ENCODE results near the gene PDE4D. TPM values are rescaled to one million over a fixed set of nuclear protein-coding genes. Genes with fewer than 3 reads are reported as not detected.

The PDE4D gene
- total and polyA plus RNA-seq, 10 of the 15 experiments (the other 5 are each of a cell fraction or from before 2014, with no cell fraction given): 0.87 to 4.1 (median 2.2) TPM

GRCh38 chr5:59276917-59277372 lies 616.6 kb downstream of the PDE4D start:
- POLR2A ChIA-PET: no interaction called here

More at GRCh38 chr5:59276917-59277372, 616.6 kb downstream of the PDE4D start:
- in situ Hi-C loops (cut with MboI) (no loop called here), intact Hi-C loops (cut with micrococcal nuclease; ENCODE audit: unreplicated experiment) (no loop called here)
- ChIA-PET CTCF (no interaction called here), SMC1A (ENCODE audit: uncharacterized antibody, unreplicated experiment) (interaction anchor here (1.1 to 2.0 kb wide), 2 partner anchors 11 to 16 kb away, joined by 4 to 5 read pairs; no protein-coding TSS in a partner anchor), RAD21 (ENCODE audit: unreplicated experiment) (interaction anchor here (1.1 kb wide), 1 partner anchor 65 kb away, joined by 3 read pairs; no protein-coding TSS in a partner anchor)
- no peaks in the 10 kb centered on the region for H4K20me1 ChIP-seq (ENCODE audit: control insufficient read depth, insufficient read depth)
- H3K79me2 ChIP-seq (ENCODE audit: control insufficient read depth, insufficient read depth, low read length): no peaks in the 10 kb centered on the region
- no peak overlapping the region for H3K4me2 ChIP-seq (ENCODE audit: control insufficient read depth, insufficient read depth)
- WGBS (ENCODE audit: insufficient coverage, insufficient replicate concordance, low lambda C conversion rate, missing lambda C conversion rate): 36% methylated on average over 5 of the region's 5 CpGs
- TF ChIP-seq ZNF274 (IDR thresholded peaks at IDR 0.05; ENCODE audit: insufficient read depth, insufficient read length): no peak
- no peak for TF ChIP-seq ZBED1 (IDR thresholded peaks at IDR 0.05; ENCODE audit: borderline replicate concordance)
- TF ChIP-seq POLR2A (IDR thresholded peaks at IDR 0.05; ENCODE audit: low read depth, low read length): no peak
- TF ChIP-seq SKIL (IDR thresholded peaks at IDR 0.05; ENCODE audit: low read depth, poor library complexity, severe bottlenecking): no peak
- TF ChIP-seq ZNF207 (IDR thresholded peaks at IDR 0.05; ENCODE audit: borderline replicate concordance): no peak
- TF ChIP-seq NR2F1 (conservative IDR thresholded peaks at IDR 0.05): no peak
- TF ChIP-seq BHLHE40 (IDR thresholded peaks at IDR 0.05; ENCODE audit: borderline replicate concordance in 1 of 2, low read depth in 2 of 2, low read length in 1 of 2): no peak
- TF ChIP-seq BRCA1 (IDR thresholded peaks at IDR 0.05; ENCODE audit: low read depth, low read length): no peak
- no peak for TF ChIP-seq IRF4 (IDR thresholded peaks at IDR 0.05; ENCODE audit: low read depth, low read length)
- no peak for TF ChIP-seq EED (IDR thresholded peaks at IDR 0.05; ENCODE audit: low read depth)
- no peak for TF ChIP-seq BACH1 (IDR thresholded peaks at IDR 0.05; ENCODE audit: borderline replicate concordance)
- no peak for TF ChIP-seq TAF1 (IDR thresholded peaks at IDR 0.05; ENCODE audit: borderline replicate concordance, low read depth, low read length)
- no TSS peak for BruUV-seq (replicated peaks)
- no peaks in the 10 kb centered on the region for H3K4me1 ChIP-seq (ENCODE audit: control insufficient read depth, insufficient read depth, low read length)
- no peak for DNase-seq (ENCODE audit: low read depth, low spot score)
- H3K4me3 ChIP-seq: no peak overlapping the region
- H3K27me3 ChIP-seq (replicated peaks in 1 of 2; ENCODE audit: control insufficient read depth in 2 of 2, insufficient read depth in 2 of 2, low read length in 1 of 2): peaks cover 0 to 1% of the 10 kb centered on the region in 2 experiments; a peak in 2 of 4 replicates
- no peak for ATAC-seq
- no peaks in the 10 kb centered on the region for H3K36me3 ChIP-seq (ENCODE audit: control insufficient read depth in 2 of 2, insufficient read depth in 2 of 2, low read length in 1 of 2)
- no peak overlapping the region for H2AFZ ChIP-seq (ENCODE audit: control insufficient read depth, low read depth, low read length)
- no peaks in the 10 kb centered on the region for H3K9me3 ChIP-seq (replicated peaks; ENCODE audit: control insufficient read depth, insufficient read depth, low read length)
- no peak overlapping the region for H3K27ac ChIP-seq (ENCODE audit: control insufficient read depth, insufficient read depth)
- H3K9ac ChIP-seq (ENCODE audit: control insufficient read depth, insufficient read depth, low read length): no peak overlapping the region
- FAIRE-seq: no peak

Measured in GM12878 (cell line).